Fibroblast of lung (primary cell): ENCODE measurements around the gene SYT12. TPM values are rescaled to one million over a fixed set of nuclear protein-coding genes. Genes with fewer than 3 reads are reported as not detected.

Experiments used
- DNase-seq, 2 donors: peaks; one replicate each; pipeline versions ENCODE4 v3.0.0 to v3.0.0-alpha.2; 2010; ENCODE audit warnings: low read depth in 2 of 2
- H2AFZ ChIP-seq: 2 replicates; pipeline ENCODE4 v1.5.1; 2012; ENCODE audit warnings: low read length, control low read depth, inconsistent platforms
- H3K27ac ChIP-seq: 2 replicates; pipeline ENCODE4 v1.5.1; 2011; ENCODE audit warnings: low read length, control low read depth; ENCODE audit not compliant: insufficient read depth
- H3K27me3 ChIP-seq: 2 replicates; pipeline ENCODE4 v1.5.1; 2011; ENCODE audit warnings: mild to moderate bottlenecking, low read length; ENCODE audit not compliant: control insufficient read depth, insufficient read depth
- H3K36me3 ChIP-seq: 2 replicates; pipeline ENCODE4 v1.5.1; 2011; ENCODE audit warnings: low read length; ENCODE audit not compliant: control insufficient read depth, insufficient read depth
- H3K4me1 ChIP-seq: 2 replicates; pipeline ENCODE4 v1.5.1; 2011; ENCODE audit warnings: low read length; ENCODE audit not compliant: control insufficient read depth, insufficient read depth; ENCODE audit errors: extremely low read depth
- H3K4me2 ChIP-seq: 2 replicates; pipeline ENCODE4 v1.5.1; 2011; ENCODE audit warnings: low read length, control low read depth; ENCODE audit not compliant: insufficient read depth; ENCODE audit errors: extremely low read depth
- H3K4me3 ChIP-seq, 4 experiments: fragments of 200-600 bp in 1 of 4; sonication (generic) in 1 of 4; replicated peaks in 1 of 4; 2 replicates each; pipeline ENCODE4 v1.5.1; 2011 to 2016; ENCODE audit warnings: low read length in 4 of 4, low read depth in 3 of 4, mild to moderate bottlenecking in 3 of 4, control low read depth in 2 of 4, inconsistent platforms in 1 of 4, mixed read lengths in 1 of 4; ENCODE audit not compliant: insufficient read depth in 1 of 4; ENCODE audit errors: control extremely low read depth in 1 of 4
- H3K79me2 ChIP-seq: 2 replicates; pipeline ENCODE4 v1.5.1; 2012; ENCODE audit warnings: mild to moderate bottlenecking, low read length, inconsistent platforms; ENCODE audit not compliant: control insufficient read depth, insufficient read depth
- H3K9ac ChIP-seq: 2 replicates; pipeline ENCODE4 v1.5.1; 2011; ENCODE audit warnings: mild to moderate bottlenecking, low read length, control low read depth; ENCODE audit not compliant: insufficient read depth
- H3K9me3 ChIP-seq: 2 replicates; pipeline ENCODE4 v1.5.1; 2012; ENCODE audit warnings: low read depth, low read length; ENCODE audit not compliant: control insufficient read depth, insufficient read depth
- H4K20me1 ChIP-seq: 2 replicates; pipeline ENCODE4 v1.5.1; 2011; ENCODE audit warnings: low read length; ENCODE audit not compliant: control insufficient read depth, insufficient read depth; ENCODE audit errors: extremely low read depth
- EZH2 ChIP-seq: IDR thresholded peaks from 2 replicates; pipeline ENCODE4 v1.5.1; 2012; ENCODE audit warnings: low read length, control low read depth, mild to moderate bottlenecking; ENCODE audit errors: missing control alignments
- polyA plus RNA-seq, 2 donors: library from polyadenylated mRNA; depleted of rRNA in 1 of 2; stranded (reverse) in 1 of 2; unstranded in 1 of 2; fragments of >200 nt; gene quantifications; 2 replicates each; pipeline ENCODE4 v1.2.1, GENCODE V29; 2011 to 2012; ENCODE audit warnings: missing spikeins in 1 of 2
- total RNA-seq: library from RNA; depleted of rRNA; stranded (reverse); fragments of >200 nt; gene quantifications from 2 replicates; pipeline ENCODE4 v1.2.1, GENCODE V29; 2014
- TF ChIP-seq, protein P1 (sequence below), 2 donors: IDR thresholded peaks in 1 of 2; conservative IDR thresholded peaks in 1 of 2; 1 replicate in 1 of 2; 2 replicates in 1 of 2; pipeline ENCODE4 v1.5.1; 2011 to 2012; ENCODE audit warnings: low read length in 2 of 2, control low read depth in 1 of 2, inconsistent platforms in 1 of 2, low read depth in 1 of 2, mild to moderate bottlenecking in 1 of 2

Gene SYT12
- total and polyA plus RNA-seq, 2 donors (not counting 1 experiment from before 2014, with no cell fraction given): under 0.01 TPM; not detected in 1

DNA sequence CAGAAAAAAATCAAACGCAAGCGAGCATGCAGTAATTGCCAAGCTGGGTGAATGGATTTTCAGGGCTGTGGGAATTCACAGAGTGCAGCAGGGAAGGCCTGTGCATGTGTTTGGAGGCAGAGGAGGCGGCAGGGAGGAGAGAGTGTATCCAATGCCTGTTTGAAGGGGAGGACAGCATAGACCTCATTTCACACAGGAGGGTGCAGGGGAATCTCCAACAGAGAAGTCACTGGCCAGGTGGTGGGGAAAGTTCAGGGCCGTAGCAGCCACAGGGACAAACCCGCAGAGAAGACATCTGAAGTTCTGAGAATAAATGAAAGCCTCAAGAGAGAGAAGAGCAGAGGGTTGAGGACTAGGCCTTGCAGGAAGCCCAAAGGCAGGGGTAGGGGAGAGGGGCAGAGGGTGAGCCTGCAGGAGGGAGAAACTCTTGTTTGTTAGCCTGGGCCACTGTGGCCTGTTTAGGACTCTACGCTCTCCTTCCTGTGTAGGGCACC lies 76.9 kb downstream of the SYT12 start:
- H3K4me3 ChIP-seq: no peak overlapping the region
- H3K79me2 ChIP-seq: no peaks in the 10 kb centered on the region
- no peak overlapping the region for H3K9ac ChIP-seq
- H3K27ac ChIP-seq: no peak overlapping the region
- DNase-seq: no peak
- no peak overlapping the region for H2AFZ ChIP-seq
- no peaks in the 10 kb centered on the region for H4K20me1 ChIP-seq
- H3K9me3 ChIP-seq: no peaks in the 10 kb centered on the region
- TF ChIP-seq EZH2: no peak
- TF ChIP-seq, protein P1, sequence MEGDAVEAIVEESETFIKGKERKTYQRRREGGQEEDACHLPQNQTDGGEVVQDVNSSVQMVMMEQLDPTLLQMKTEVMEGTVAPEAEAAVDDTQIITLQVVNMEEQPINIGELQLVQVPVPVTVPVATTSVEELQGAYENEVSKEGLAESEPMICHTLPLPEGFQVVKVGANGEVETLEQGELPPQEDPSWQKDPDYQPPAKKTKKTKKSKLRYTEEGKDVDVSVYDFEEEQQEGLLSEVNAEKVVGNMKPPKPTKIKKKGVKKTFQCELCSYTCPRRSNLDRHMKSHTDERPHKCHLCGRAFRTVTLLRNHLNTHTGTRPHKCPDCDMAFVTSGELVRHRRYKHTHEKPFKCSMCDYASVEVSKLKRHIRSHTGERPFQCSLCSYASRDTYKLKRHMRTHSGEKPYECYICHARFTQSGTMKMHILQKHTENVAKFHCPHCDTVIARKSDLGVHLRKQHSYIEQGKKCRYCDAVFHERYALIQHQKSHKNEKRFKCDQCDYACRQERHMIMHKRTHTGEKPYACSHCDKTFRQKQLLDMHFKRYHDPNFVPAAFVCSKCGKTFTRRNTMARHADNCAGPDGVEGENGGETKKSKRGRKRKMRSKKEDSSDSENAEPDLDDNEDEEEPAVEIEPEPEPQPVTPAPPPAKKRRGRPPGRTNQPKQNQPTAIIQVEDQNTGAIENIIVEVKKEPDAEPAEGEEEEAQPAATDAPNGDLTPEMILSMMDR (conservative IDR thresholded peaks at IDR 0.05 in 1 of 2, IDR thresholded peaks at IDR 0.05 in 1 of 2; ENCODE audit: low read depth in 1 of 2, low read length in 2 of 2): no peak
- no peak overlapping the region for H3K4me2 ChIP-seq
- H3K36me3 ChIP-seq: no peaks in the 10 kb centered on the region
- no peaks in the 10 kb centered on the region for H3K27me3 ChIP-seq
- no peaks in the 10 kb centered on the region for H3K4me1 ChIP-seq

Other genes with a start within 250 kb of the SYT12 start
- 13.4 and 14.4 TPM in 2 replicates for gene RCE1, start 179.7 kb upstream of the SYT12 start, total RNA-seq
- gene RCE1, start 179.7 kb upstream of the SYT12 start, polyA plus RNA-seq: 7.0 and 9.4 TPM in 2 replicates
- 10.5 and 14.5 TPM in 2 replicates for gene LRFN4, start 166.1 kb upstream of the SYT12 start, total RNA-seq
- 3.8 and 5.7 TPM in 2 replicates for gene LRFN4, start 166.1 kb upstream of the SYT12 start, polyA plus RNA-seq
- 10.3 and 22.8 TPM in 2 replicates for gene PC, start 64.8 kb upstream of the SYT12 start, total RNA-seq
- gene PC, start 64.8 kb upstream of the SYT12 start, polyA plus RNA-seq: 5.1 and 8.2 TPM in 2 replicates
- not detected in 2 replicates for gene C11orf86, start 47.8 kb upstream of the SYT12 start, total RNA-seq
- not detected in 2 replicates for gene C11orf86, start 47.8 kb upstream of the SYT12 start, polyA plus RNA-seq
- gene RHOD, start 33.7 kb downstream of the SYT12 start, total RNA-seq: 12.9 and 13.4 TPM in 2 replicates
- 4.7 and 11.6 TPM in 2 replicates for gene RHOD, start 33.7 kb downstream of the SYT12 start, polyA plus RNA-seq
- 33.1 and 42.6 TPM in 2 replicates for gene KDM2A, start 96.1 kb downstream of the SYT12 start, total RNA-seq
- 36.4 and 39.2 TPM in 2 replicates for gene KDM2A, start 96.1 kb downstream of the SYT12 start, polyA plus RNA-seq
- 21.6 and 28.9 TPM in 2 replicates for gene GRK2, start 243.3 kb downstream of the SYT12 start, total RNA-seq
- 20.1 and 26.3 TPM in 2 replicates for gene GRK2, start 243.3 kb downstream of the SYT12 start, polyA plus RNA-seq